SU-DHL-6 (cell line): ENCODE data around the gene SEC14L5.
"Not testable (repeated sequence)": the region's sequence is repeated elsewhere in the genome, so short reads cannot be mapped to it uniquely, and the experiment has no call there.

Experiments
- H2AFZ ChIP-seq: fragments of 200-600 bp; sonication (generic); 2 replicates; pipeline ENCODE4 v1.6.1; 2014; ENCODE audit warnings: low read depth, mild to moderate bottlenecking, moderate library complexity, mixed read lengths, antibody characterized with exemption, low read length; ENCODE audit not compliant: severe bottlenecking
- H3F3A ChIP-seq: fragments of 200-600 bp; shearing (Covaris generic); 2 replicates; pipeline ENCODE4 v1.6.0; 2016; ENCODE audit warnings: antibody characterized with exemption, mild to moderate bottlenecking; ENCODE audit not compliant: insufficient read depth
- H3K27ac ChIP-seq: fragments of 200-600 bp; sonication (generic); 2 replicates; pipeline ENCODE4 v1.5.1; 2016; ENCODE audit warnings: low read depth, mild to moderate bottlenecking, low read length, moderate library complexity, mixed read lengths
- H3K27me3 ChIP-seq: fragments of 200-600 bp; sonication (generic), shearing (Covaris generic); 2 replicates; pipeline ENCODE4 v1.6.0; 2014; ENCODE audit warnings: mild to moderate bottlenecking, low read length
- H3K36me3 ChIP-seq: fragments of 200-600 bp; sonication (generic); 2 replicates; pipeline ENCODE4 v1.6.1; 2014; ENCODE audit warnings: mild to moderate bottlenecking, low read length, mixed read lengths
- H3K4me2 ChIP-seq: fragments of 300-600, 200-600 bp; shearing (Covaris generic), sonication (generic); 2 replicates; pipeline ENCODE4 v1.6.0; 2014; ENCODE audit warnings: low read length, low read depth, mild to moderate bottlenecking; ENCODE audit not compliant: poor library complexity, severe bottlenecking
- H3K4me3 ChIP-seq: fragments of 200-600 bp; sonication (generic); 2 replicates; pipeline ENCODE4 v1.5.1; 2014; ENCODE audit warnings: antibody characterized with exemption, low read length, mild to moderate bottlenecking, mixed read lengths; ENCODE audit not compliant: insufficient read depth, poor library complexity, severe bottlenecking
- H3K79me2 ChIP-seq: fragments of 200-600 bp; sonication (generic); 2 replicates; pipeline ENCODE4 v1.6.1; 2014; ENCODE audit warnings: mild to moderate bottlenecking, low read length, moderate library complexity; ENCODE audit not compliant: insufficient read depth
- H3K9ac ChIP-seq: fragments of 200-600 bp; sonication (generic); 2 replicates; pipeline ENCODE4 v1.7.0; 2014; ENCODE audit warnings: mild to moderate bottlenecking, low read length
- H3K9me2 ChIP-seq: fragments of 200-600 bp; sonication (generic); replicated peaks from 2 replicates; pipeline ENCODE4 v1.6.1; 2014; ENCODE audit warnings: low read length; ENCODE audit not compliant: insufficient read depth
- H3K9me3 ChIP-seq: fragments of 200-600 bp; sonication (generic); 2 replicates; pipeline ENCODE4 v1.6.1; 2014; ENCODE audit warnings: low read length, mixed read lengths; ENCODE audit not compliant: insufficient read depth
- H4K20me1 ChIP-seq: fragments of 200-600 bp; sonication (generic); 2 replicates; pipeline ENCODE4 v1.6.1; 2014; ENCODE audit warnings: low read depth, mild to moderate bottlenecking, antibody characterized with exemption, low read length, moderate library complexity, mixed read lengths
- CTCF ChIP-seq: fragments of 200-600 bp; sonication (generic); IDR thresholded peaks from one replicate; pipeline ENCODE4 v1.5.1; 2017; ENCODE audit warnings: antibody characterized with exemption, mild to moderate bottlenecking, low read length, moderate library complexity; ENCODE audit not compliant: insufficient read depth, poor library complexity, severe bottlenecking
- EZH2phosphoT487 ChIP-seq: fragments of 200-600 bp; sonication (generic), shearing (Covaris generic); conservative IDR thresholded peaks from 2 replicates; pipeline ENCODE4 v1.6.1; 2018; ENCODE audit warnings: mild to moderate bottlenecking, antibody characterized with exemption, low read length, moderate library complexity, mixed read lengths

The SEC14L5 gene

GRCh38 chr16:5041600-5042133, 83.5 kb downstream of the SEC14L5 start:
- H2AFZ ChIP-seq = no peak overlapping the region
- no peaks in the 10 kb centered on the region for H3K9me3 ChIP-seq
- no peaks in the 10 kb centered on the region for H3K27me3 ChIP-seq
- H4K20me1 ChIP-seq = no peaks in the 10 kb centered on the region
- H3K79me2 ChIP-seq = no peaks in the 10 kb centered on the region
- no peak overlapping the region for H3K27ac ChIP-seq
- H3K4me2 ChIP-seq = no peak overlapping the region
- H3K36me3 ChIP-seq = no peaks in the 10 kb centered on the region
- H3K4me3 ChIP-seq = no peak overlapping the region
- no peak for TF ChIP-seq CTCF
- no peak for TF ChIP-seq EZH2phosphoT487
- H3K9me2 ChIP-seq = no peaks in the 10 kb centered on the region
- no peak overlapping the region for H3K9ac ChIP-seq
- H3F3A ChIP-seq = no peaks in the 10 kb centered on the region

DNA sequence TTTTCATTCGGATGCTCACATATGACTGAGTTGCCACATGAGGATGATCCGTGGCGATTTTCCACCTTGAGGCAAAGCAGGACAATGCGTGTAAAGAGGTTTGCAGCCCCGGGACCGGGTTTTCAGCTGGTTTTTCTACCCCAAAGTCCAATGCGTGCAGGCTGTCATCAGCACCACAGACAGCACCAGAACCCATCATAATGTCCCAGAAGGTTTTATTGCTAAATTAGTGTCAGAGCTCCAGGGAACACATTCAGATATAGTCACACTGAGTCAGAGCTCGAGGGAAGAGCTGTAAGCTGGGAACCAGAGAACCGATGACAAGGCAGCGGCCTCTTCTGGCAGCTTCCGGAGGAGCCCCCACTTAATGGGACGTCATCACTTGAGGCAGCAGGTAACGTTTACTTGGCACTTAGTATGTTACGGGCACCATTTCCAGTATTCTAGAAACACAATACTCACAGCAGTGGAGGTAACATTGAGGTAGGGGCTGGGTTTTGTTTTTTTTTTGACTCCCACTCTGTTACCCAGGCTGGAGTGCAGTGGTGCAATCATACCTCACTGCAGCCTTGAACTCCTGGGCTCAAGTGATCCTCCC, 84.5 kb downstream of the SEC14L5 start:
- H4K20me1 ChIP-seq = no peaks in the 10 kb centered on the region
- H2AFZ ChIP-seq = no peak overlapping the region
- no peak overlapping the region for H3K27ac ChIP-seq
- TF ChIP-seq EZH2phosphoT487 (no peak), CTCF (no peak)
- no peaks in the 10 kb centered on the region for H3K27me3 ChIP-seq
- H3K9me2 ChIP-seq = no peaks in the 10 kb centered on the region
- H3K9me3 ChIP-seq = no peaks in the 10 kb centered on the region
- H3K9ac ChIP-seq = no peak overlapping the region
- H3K4me2 ChIP-seq = no peak overlapping the region
- H3K79me2 ChIP-seq = no peaks in the 10 kb centered on the region
- no peak overlapping the region for H3K4me3 ChIP-seq
- H3K36me3 ChIP-seq = no peaks in the 10 kb centered on the region
- no peaks in the 10 kb centered on the region for H3F3A ChIP-seq

- TF ChIP-seq CTCF (no peak), EZH2phosphoT487 (no peak)
- Histone ChIP-seq H3K4me2 (no peak overlapping the region), H3K9me3 (no peaks in the 10 kb centered on the region), H3K9ac (no peak overlapping the region), H3K27me3 (no peaks in the 10 kb centered on the region), H3F3A (no peaks in the 10 kb centered on the region), H3K4me3 (no peak overlapping the region), H2AFZ (no peak overlapping the region), H3K9me2 (no peaks in the 10 kb centered on the region), H3K36me3 (no peaks in the 10 kb centered on the region), H3K27ac (no peak overlapping the region), H3K79me2 (no peaks in the 10 kb centered on the region), H4K20me1 (no peaks in the 10 kb centered on the region)
These were observed 85.9 kb downstream of the SEC14L5 start for GRCh38 chr16:5044011-5044540.

DNA sequence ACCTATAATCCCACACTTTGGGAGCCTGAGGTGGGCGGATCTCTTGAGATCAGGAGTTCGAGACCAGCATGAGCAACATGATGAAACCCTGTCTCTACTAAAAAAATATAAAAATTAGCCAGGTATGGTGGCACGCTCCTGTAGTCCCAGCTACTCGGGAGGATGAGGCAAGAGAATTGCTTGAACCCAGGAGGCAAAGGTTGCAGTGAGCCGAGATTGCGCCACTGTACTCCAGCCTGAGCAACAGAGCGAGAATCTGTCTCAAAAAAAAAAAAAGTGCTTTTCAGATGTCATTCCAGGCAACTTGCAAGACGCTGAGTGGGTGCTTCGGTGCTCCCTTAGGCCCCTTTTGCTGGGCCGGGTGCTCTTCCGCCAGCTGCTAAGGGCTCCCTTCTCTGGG, 86.5 kb downstream of the SEC14L5 start:
- not testable (repeated sequence) for H4K20me1 ChIP-seq, H3F3A ChIP-seq, H3K79me2 ChIP-seq, H3K4me2 ChIP-seq, H2AFZ ChIP-seq, H3K27me3 ChIP-seq, H3K4me3 ChIP-seq, H3K9ac ChIP-seq, H3K9me2 ChIP-seq, H3K9me3 ChIP-seq, H3K36me3 ChIP-seq, H3K27ac ChIP-seq
